ENCODE results near the gene TOX2.

Gene TOX2

GRCh38 chr20:43969501-43970182 is 55.0 kb downstream of the TOX2 start:
- no peak overlapping the region for H3K4me3 ChIP-seq (ENCODE audit: low read depth, low read length)
- TF ChIP-seq CTCF (IDR thresholded peaks at IDR 0.05; ENCODE audit: borderline replicate concordance, insufficient read depth, low read depth, low read length) = no peak

- TF ChIP-seq CTCF (IDR thresholded peaks at IDR 0.05; ENCODE audit: borderline replicate concordance, insufficient read depth, low read depth, low read length) = no peak
- no peak overlapping the region for H3K4me3 ChIP-seq (ENCODE audit: low read depth, low read length)
These were observed 56.6 kb downstream of the TOX2 start for GRCh38 chr20:43971267-43971666.

- H3K4me3 ChIP-seq (ENCODE audit: low read depth, low read length) = no peak overlapping the region
- TF ChIP-seq CTCF (IDR thresholded peaks at IDR 0.05; ENCODE audit: borderline replicate concordance, insufficient read depth, low read depth, low read length) = no peak
These were observed 57.4 kb downstream of the TOX2 start for GRCh38 chr20:43972051-43972450.

- no peak overlapping the region for H3K4me3 ChIP-seq (ENCODE audit: low read depth, low read length)
- TF ChIP-seq CTCF (IDR thresholded peaks at IDR 0.05; ENCODE audit: borderline replicate concordance, insufficient read depth, low read depth, low read length) = no peak
These were observed 58.0 kb downstream of the TOX2 start for GRCh38 chr20:43972692-43973091.

GRCh38 chr20:43973231-43973630 is 58.6 kb downstream of the TOX2 start:
- H3K4me3 ChIP-seq (ENCODE audit: low read depth, low read length) = no peak overlapping the region
- no peak for TF ChIP-seq CTCF (IDR thresholded peaks at IDR 0.05; ENCODE audit: borderline replicate concordance, insufficient read depth, low read depth, low read length)

GRCh38 chr20:43973671-43974450 is 59.2 kb downstream of the TOX2 start:
- TF ChIP-seq CTCF (IDR thresholded peaks at IDR 0.05; ENCODE audit: borderline replicate concordance, insufficient read depth, low read depth, low read length) = no peak
- no peak overlapping the region for H3K4me3 ChIP-seq (ENCODE audit: low read depth, low read length)

GRCh38 chr20:43974695-43975094 is 60.0 kb downstream of the TOX2 start:
- TF ChIP-seq CTCF (IDR thresholded peaks at IDR 0.05; ENCODE audit: borderline replicate concordance, insufficient read depth, low read depth, low read length) = no peak

More at GRCh38 chr20:43974695-43975094, 60.0 kb downstream of the TOX2 start:
- H3K4me3 ChIP-seq (ENCODE audit: low read depth, low read length) = no peak overlapping the region

Data from GM12875 (cell line).